HUES48 (cell line): ENCODE data around the gene TMEM191B.
"Not testable (repeated sequence)": the region's sequence is repeated elsewhere in the genome, so short reads cannot be mapped to it uniquely, and the experiment has no call there.

Source experiments
- H3K27ac ChIP-seq: one replicate; pipeline ENCODE4 v1.7.0; 2013; ENCODE audit warnings: low read depth, low read length, inconsistent platforms
- H3K27me3 ChIP-seq: 2 replicates; pipeline ENCODE4 v1.6.1; 2013; ENCODE audit warnings: mild to moderate bottlenecking, low read length; ENCODE audit not compliant: control insufficient read depth, insufficient read depth
- H3K36me3 ChIP-seq: 2 replicates; pipeline ENCODE4 v1.6.1; 2013; ENCODE audit warnings: low read length; ENCODE audit not compliant: control insufficient read depth, insufficient read depth
- H3K4me1 ChIP-seq: 2 replicates; pipeline ENCODE4 v1.6.1; 2013; ENCODE audit warnings: mild to moderate bottlenecking, low read length; ENCODE audit not compliant: control insufficient read depth, insufficient read depth
- H3K4me3 ChIP-seq: 2 replicates; pipeline ENCODE4 v1.5.1; 2013; ENCODE audit warnings: mild to moderate bottlenecking, low read depth, low read length
- H3K9ac ChIP-seq: 2 replicates; pipeline ENCODE4 v1.6.1; 2013; ENCODE audit warnings: mild to moderate bottlenecking, low read depth, low read length, moderate library complexity
- H3K9me3 ChIP-seq: 2 replicates; pipeline ENCODE4 v1.6.1; 2013; ENCODE audit warnings: low read length; ENCODE audit not compliant: control insufficient read depth, insufficient read depth

Gene TMEM191B

DNA sequence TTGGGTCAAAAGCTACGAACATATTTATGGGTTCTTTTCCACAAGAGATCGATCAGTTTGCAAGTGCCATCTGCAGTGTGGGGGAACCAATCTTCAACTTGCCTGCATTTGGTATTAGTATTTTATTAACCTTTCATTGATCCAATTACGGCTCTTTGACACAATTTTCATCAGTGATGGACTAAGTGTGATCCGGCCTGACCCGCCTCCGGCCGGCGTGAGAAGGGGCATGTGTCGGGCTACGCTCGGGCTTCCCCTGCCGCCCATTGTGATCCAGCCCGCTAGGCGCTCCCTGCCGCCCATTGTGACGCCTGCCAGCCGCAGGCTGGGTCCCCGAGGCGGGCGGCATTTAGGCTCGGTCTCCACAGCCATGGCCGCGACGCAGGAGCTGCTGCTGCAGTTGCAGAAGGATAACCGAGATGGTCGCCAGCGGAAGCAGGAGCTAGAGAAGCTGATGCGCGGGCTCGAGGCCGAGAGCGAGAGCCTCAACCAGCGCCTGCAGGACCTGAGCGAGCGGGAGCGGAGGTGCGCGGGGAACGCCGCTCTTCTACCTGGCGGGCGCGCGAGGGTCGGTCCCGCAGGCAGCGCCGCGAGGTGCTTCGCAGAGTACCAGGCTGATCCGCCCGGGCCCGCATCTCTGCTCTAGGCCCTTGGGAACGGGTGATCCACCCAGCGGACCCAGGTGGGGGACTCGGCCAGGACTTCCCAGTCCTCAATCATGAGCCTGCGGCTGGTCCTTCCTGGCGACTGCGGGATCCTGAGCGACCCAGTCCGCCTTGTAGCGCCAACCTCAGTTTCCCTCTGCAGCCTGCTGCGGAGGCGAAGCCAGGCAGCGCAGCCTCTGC lies at the start of gene TMEM191B:
Gene TMEM191B (plus strand): TSS at position 51 of the 845 bp plus-strand sequence. CDS start 179 bp downstream, at position 230.
- not testable (repeated sequence) for H3K36me3 ChIP-seq, H3K4me1 ChIP-seq

DNA sequence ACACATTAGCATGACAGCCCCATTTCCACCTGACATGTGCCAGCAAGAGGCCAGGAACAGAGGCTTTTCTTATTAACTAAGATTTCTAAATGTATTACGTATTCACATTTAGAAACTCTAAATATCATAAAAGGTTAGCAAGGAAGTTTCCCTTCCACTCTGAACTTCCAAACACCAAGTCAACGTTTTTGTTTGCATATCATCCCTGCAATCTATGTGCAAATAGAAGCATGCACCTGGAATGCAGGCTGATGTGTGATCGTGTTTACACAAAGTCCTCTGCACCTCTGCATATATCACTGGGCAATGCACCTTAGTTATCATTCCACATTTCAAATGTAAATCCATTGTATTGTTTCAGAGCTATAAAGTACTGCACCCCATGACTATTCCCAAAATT lies 31.4 kb upstream of the TMEM191B start:
- not testable (repeated sequence) for H3K9ac ChIP-seq, H3K27ac ChIP-seq, H3K27me3 ChIP-seq, H3K4me3 ChIP-seq, H3K36me3 ChIP-seq, H3K9me3 ChIP-seq, H3K4me1 ChIP-seq

More for the DNA sequence above, at the start of gene TMEM191B:
- not testable (repeated sequence) for H3K9ac ChIP-seq, H3K4me3 ChIP-seq, H3K9me3 ChIP-seq, H3K27ac ChIP-seq, H3K27me3 ChIP-seq

DNA sequence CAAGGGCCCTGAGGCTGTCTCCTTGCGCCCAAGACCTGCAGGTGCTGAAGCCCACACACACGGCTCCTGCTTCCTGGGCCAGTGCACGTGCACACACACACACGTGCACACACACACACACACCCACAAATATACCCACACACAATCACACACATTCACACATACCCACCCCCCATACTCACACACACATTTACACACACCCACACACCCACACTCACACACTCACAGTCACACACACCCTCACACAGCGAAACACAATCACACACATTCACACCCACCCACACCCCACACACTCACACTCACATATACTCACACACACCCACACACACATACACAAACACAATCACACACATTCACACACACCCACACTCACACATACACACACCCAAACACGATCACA lies 16.3 kb upstream of the TMEM191B start:
- H3K27me3 ChIP-seq, H3K4me3 ChIP-seq, H3K27ac ChIP-seq, H3K9me3 ChIP-seq, H3K4me1 ChIP-seq, H3K36me3 ChIP-seq, H3K9ac ChIP-seq: not testable (repeated sequence)

DNA sequence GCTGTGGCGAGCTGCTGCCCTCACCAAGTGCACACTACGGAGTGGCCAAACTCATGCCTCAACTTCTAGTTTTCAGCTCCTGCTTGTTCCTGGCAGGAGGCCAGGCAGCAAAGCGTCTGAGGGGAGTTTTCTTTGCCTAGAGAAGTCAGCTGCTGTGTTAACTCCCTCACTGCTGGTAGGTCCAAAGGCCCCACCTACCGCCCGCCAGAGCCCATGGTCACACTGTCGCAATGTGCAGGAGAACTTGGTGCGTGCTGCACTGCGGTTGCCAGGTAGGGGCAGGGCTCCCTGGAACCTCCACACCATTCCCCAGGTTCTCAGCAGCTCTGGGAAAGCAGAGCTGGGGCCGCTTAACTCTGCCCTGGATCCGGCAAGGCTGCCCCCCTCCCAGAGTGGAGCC lies 15.2 kb upstream of the TMEM191B start:
- H3K36me3 ChIP-seq, H3K4me3 ChIP-seq, H3K9ac ChIP-seq, H3K4me1 ChIP-seq, H3K27me3 ChIP-seq, H3K9me3 ChIP-seq, H3K27ac ChIP-seq: not testable (repeated sequence)

DNA sequence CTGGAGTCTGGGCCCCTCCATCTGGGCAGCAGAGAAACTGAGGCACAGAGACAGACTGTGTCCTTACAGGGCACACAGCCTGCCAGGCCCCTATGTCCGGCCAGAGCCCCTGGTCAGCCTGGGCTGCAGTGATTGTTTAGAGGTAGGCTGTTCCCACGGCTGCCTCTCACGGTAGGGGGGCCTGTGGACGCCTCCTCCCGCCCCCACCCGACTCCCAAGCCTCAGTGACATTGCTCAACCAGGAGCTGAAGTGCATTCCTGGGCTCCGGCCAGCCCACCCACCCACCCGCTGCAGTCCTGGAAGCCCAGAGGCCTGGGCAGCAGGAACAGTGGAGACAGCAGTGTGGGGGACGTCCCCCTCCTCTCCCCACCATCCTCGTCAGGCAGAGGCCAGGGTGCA lies 14.1 kb upstream of the TMEM191B start:
- not testable (repeated sequence) for H3K9ac ChIP-seq, H3K9me3 ChIP-seq

DNA sequence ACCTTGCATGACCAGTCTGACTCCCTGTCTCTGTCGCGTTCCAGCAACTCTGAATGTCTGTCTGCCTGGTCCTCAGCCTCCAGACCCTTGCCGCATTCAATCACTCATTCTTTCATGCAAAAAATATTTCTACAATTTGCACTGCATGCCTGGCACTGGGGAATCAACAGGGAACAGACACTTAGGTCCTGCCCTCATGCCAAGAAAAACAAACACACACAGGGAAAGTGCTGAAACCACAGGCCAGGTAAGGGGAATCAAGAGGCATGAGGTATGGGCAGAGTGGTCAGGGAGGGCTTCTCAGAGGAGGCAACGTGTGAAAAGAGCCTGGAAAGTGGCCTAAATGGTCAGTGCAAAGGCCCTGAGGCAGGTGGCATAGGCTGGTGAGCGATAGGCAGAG lies 9.5 kb upstream of the TMEM191B start, which contains the start of gene GGTLC3:
Gene GGTLC3 (minus strand): TSS at position 101 of the 400 bp plus-strand sequence. CDS start 264 bp downstream, outside the sequence.
- H3K4me3 ChIP-seq, H3K27me3 ChIP-seq, H3K9ac ChIP-seq, H3K9me3 ChIP-seq, H3K36me3 ChIP-seq, H3K27ac ChIP-seq, H3K4me1 ChIP-seq: not testable (repeated sequence)

More for the DNA sequence above, 14.1 kb upstream of the TMEM191B start:
- H3K36me3 ChIP-seq, H3K27ac ChIP-seq, H3K27me3 ChIP-seq, H3K4me3 ChIP-seq, H3K4me1 ChIP-seq: not testable (repeated sequence)

DNA sequence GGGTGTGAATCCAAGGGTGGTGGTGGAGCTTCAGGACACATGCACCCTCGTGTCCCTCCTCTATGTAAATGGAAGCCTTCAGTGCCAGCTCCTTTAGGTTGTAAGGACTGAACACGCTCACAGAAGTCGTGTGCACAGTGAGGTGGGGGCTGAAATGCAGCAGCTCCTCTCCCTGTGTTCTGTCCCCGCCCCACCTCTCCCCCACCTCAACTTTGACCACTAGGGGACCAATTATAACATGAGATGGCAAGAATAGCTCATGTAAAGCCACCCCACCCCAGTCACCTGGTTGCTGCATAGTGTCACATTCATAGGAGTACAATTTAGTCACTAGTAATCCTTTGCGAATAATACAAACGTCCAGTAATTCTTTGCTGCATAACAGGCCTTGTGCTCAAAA lies 4.8 kb upstream of the TMEM191B start:
- not testable (repeated sequence) for H3K27me3 ChIP-seq, H3K27ac ChIP-seq, H3K9ac ChIP-seq, H3K4me3 ChIP-seq, H3K9me3 ChIP-seq, H3K4me1 ChIP-seq, H3K36me3 ChIP-seq

DNA sequence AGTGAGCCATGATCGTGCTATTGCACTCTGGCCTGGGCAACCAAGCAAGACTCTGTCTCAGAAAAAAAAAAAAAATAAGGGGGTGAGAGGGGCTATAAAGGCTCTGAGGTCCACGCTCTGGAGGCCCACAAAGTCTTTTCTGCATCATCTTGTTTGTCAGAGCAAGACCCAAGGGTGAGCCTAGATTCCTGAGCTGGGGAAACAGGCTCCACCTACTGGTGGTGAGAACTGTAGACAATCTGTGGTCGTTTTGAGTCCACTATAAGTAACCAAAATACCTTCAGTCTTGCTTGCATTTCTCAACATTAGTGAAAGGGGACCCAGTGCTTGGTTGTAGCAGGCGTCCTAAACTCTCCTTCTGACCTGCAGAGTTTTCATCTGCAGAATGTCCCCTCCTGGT lies 4.3 kb upstream of the TMEM191B start:
- H3K27me3 ChIP-seq, H3K9me3 ChIP-seq, H3K27ac ChIP-seq, H3K4me1 ChIP-seq, H3K4me3 ChIP-seq, H3K36me3 ChIP-seq, H3K9ac ChIP-seq: not testable (repeated sequence)

DNA sequence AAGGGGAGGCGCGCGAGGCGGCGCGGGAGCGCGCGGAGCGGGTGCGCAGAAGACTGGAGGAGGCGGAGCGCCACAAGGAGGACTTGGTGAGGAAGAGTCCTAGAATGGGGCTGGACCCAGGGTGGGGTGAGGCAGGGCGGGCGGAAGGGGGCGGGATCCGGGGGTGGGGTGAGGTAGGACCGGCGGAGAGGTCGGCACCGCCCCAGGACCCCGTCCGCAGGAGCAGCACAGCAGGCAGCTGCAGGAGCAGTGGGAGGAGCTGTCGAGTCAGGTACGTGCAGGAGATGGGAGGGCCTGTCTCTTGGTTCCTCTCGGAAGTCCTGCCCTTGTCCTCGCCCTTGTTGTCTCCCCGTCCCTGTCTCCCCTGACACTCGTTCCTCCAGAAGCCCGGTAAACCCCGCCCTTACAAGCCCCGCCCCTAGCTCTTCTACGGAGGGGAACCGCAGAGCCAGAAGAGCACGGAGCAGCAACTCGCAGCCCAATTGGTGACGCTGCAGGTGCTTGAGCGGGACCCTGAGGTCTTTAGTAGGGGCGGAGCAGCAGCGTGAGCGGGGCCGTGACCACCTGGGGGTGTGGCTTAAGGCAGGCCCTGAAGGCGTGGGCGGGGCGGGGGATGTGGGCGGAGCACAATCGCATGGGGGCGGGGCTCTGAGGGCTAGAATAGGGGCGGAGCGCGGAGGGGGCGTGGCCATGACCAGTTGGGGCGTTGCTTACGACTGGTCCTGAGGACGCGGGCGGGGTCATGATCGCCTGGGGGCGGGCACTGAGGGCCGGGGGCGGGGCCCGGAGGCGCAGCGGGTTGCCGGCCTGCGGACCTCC lies 1.2 kb downstream of the TMEM191B start:
- H3K27ac ChIP-seq, H3K4me3 ChIP-seq, H3K27me3 ChIP-seq, H3K9ac ChIP-seq, H3K9me3 ChIP-seq, H3K36me3 ChIP-seq, H3K4me1 ChIP-seq: not testable (repeated sequence)

DNA sequence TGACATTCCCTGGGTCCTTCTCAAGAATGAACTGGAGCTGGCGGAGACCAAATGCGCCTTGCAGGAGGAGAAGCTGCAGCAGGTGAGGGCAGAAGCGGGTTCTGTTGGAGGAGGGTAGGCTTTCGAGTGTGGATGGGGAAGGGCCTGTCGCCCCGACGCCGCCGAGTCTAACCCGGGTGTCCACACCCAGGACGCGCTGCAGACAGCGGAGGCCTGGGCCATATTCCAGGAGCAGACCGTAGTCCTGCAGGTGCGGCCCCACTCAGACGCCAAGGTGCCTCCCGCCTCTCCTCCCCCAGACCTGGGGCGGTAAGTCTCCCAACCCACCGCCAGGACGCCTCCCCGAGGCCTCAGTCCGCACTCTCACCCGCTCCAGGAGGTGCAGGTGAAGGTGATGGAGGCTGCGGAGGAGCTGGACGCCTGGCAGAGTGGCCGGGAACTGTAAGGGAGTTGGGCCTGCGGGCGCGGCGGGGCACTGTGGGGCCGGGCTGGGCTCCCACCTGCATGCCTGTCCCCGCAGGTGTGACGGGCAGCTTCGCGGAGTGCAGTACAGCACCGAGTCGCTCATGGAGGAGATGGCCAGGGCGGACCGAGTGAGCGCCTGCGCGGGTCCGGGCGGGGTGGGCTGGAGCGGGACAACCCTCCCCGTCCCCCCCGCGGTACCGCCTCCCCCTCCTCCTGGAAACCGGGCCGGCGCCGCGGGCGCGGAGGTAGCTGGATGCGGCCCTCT lies 2.0 kb downstream of the TMEM191B start:
- not testable (repeated sequence) for H3K9ac ChIP-seq, H3K4me1 ChIP-seq, H3K4me3 ChIP-seq, H3K27ac ChIP-seq, H3K36me3 ChIP-seq, H3K9me3 ChIP-seq, H3K27me3 ChIP-seq

DNA sequence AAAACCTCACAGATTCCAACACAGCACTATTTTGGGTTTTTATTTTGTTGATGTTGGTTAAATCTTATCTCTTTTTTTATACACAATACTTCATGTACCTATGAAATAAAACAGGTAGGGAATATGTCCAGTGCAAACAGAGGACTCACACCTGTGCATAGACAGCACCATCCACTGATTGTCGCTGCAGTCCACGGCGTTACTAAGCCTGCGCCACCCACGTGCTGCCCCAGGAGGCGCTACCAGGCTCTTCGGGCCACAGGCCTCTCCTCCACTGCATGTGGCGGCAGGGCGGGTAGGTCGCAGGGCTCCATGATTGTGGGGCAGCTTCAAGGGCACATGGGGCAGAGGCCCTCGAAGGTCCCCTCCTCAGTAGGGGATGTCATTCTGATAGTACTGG lies 6.0 kb downstream of the TMEM191B start:
- H3K36me3 ChIP-seq, H3K27me3 ChIP-seq, H3K4me3 ChIP-seq, H3K9me3 ChIP-seq, H3K4me1 ChIP-seq, H3K27ac ChIP-seq, H3K9ac ChIP-seq: not testable (repeated sequence)
